CD14-positive monocyte (primary cell): ENCODE measurements around the gene KIFC3. TPM values are rescaled to one million over a fixed set of nuclear protein-coding genes. Genes with fewer than 3 reads are reported as not detected.
A peak's percentile ranks its signal among the peaks of the same experiment; 100 is the strongest.

Experiments used
- DNase-seq, 3 donors: peaks; one replicate each; pipeline ENCODE4 v3.0.0-alpha.2; 2011 to 2022
- H2AFZ ChIP-seq: 2 replicates; pipeline ENCODE4 v1.6.0; 2012; ENCODE audit warnings: mild to moderate bottlenecking, low read depth, low read length, inconsistent platforms; ENCODE audit not compliant: insufficient read depth, poor library complexity, severe bottlenecking
- H3K27ac ChIP-seq, 2 donors: 1 replicate in 1 of 2; 2 replicates in 1 of 2; pipeline ENCODE4 v1.5.1; 2012 to 2013; ENCODE audit warnings: low read length in 2 of 2, control low read depth in 1 of 2, inconsistent platforms in 1 of 2, low read depth in 1 of 2, mild to moderate bottlenecking in 1 of 2
- H3K27me3 ChIP-seq, 2 donors: one replicate each; pipeline versions ENCODE4 v1.6.0 to v1.6.1; 2011 to 2013; ENCODE audit warnings: low read length in 2 of 2; ENCODE audit not compliant: control insufficient read depth in 2 of 2, insufficient read depth in 2 of 2
- H3K36me3 ChIP-seq, 2 donors: replicated peaks in 1 of 2; 1 replicate in 1 of 2; 2 replicates in 1 of 2; pipeline versions ENCODE4 v1.5.1 to v1.6.1; 2012 to 2013; ENCODE audit warnings: low read length in 2 of 2, control low read depth in 1 of 2, inconsistent platforms in 1 of 2, mild to moderate bottlenecking in 1 of 2; ENCODE audit not compliant: insufficient read depth in 2 of 2, control insufficient read depth in 1 of 2
- H3K4me1 ChIP-seq, 2 donors: 1 replicate in 1 of 2; 2 replicates in 1 of 2; pipeline versions ENCODE4 v1.5.1 to v1.6.1; 2012 to 2013; ENCODE audit warnings: low read length in 2 of 2, control low read depth in 1 of 2, inconsistent platforms in 1 of 2, mild to moderate bottlenecking in 1 of 2, moderate library complexity in 1 of 2; ENCODE audit not compliant: insufficient read depth in 2 of 2, control insufficient read depth in 1 of 2
- H3K4me2 ChIP-seq: replicated peaks from 2 replicates; pipeline ENCODE3; 2012; ENCODE audit warnings: low read length, moderate library complexity, mild to moderate bottlenecking; ENCODE audit not compliant: poor library complexity, severe bottlenecking; ENCODE audit errors: extremely low read depth
- H3K4me3 ChIP-seq, 3 experiments: fragments of 200-600 bp in 1 of 3; sonication (generic) in 1 of 3; replicated peaks in 1 of 3; 1 replicate in 2 of 3; 2 replicates in 1 of 3; pipeline ENCODE4 v1.5.1; 2011 to 2013; ENCODE audit warnings: low read length in 3 of 3, mild to moderate bottlenecking in 3 of 3, control low read depth in 2 of 3, low read depth in 2 of 3, inconsistent platforms in 1 of 3, moderate library complexity in 1 of 3
- H3K79me2 ChIP-seq: 2 replicates; pipeline ENCODE4 v1.6.0; 2012; ENCODE audit warnings: mild to moderate bottlenecking, control low read depth, inconsistent platforms, low read length, moderate library complexity; ENCODE audit not compliant: insufficient read depth
- H3K9ac ChIP-seq: 2 replicates; pipeline ENCODE4 v1.6.0; 2017; ENCODE audit warnings: low read length, mild to moderate bottlenecking; ENCODE audit not compliant: insufficient read depth, poor library complexity, severe bottlenecking
- H3K9me3 ChIP-seq, 2 donors: replicated peaks in 1 of 2; 1 replicate in 1 of 2; 2 replicates in 1 of 2; pipeline versions ENCODE4 v1.5.1 to v1.6.1; 2012 to 2013; ENCODE audit warnings: low read length in 2 of 2, control low read depth in 1 of 2; ENCODE audit not compliant: control insufficient read depth in 1 of 2, insufficient read depth in 1 of 2
- H4K20me1 ChIP-seq: 2 replicates; pipeline ENCODE4 v1.6.0; 2012; ENCODE audit warnings: mild to moderate bottlenecking, low read length, control low read depth, moderate library complexity; ENCODE audit not compliant: insufficient read depth
- H3K27ac Mint-ChIP-seq, 7 donors: one replicate each; pipeline ENCODE4 v1.8.0; 2020; ENCODE audit warnings: mild to moderate bottlenecking in 7 of 7, mixed read lengths in 7 of 7, moderate library complexity in 6 of 7, inconsistent platforms in 2 of 7
- H3K27me3 Mint-ChIP-seq, 3 donors: one replicate each; pipeline ENCODE4 v1.8.0; 2021 to 2022; ENCODE audit warnings: low read depth in 3 of 3, mild to moderate bottlenecking in 3 of 3, mixed read lengths in 3 of 3, moderate library complexity in 3 of 3, inconsistent platforms in 1 of 3
- H3K36me3 Mint-ChIP-seq, 2 donors: one replicate each; pipeline ENCODE4 v1.8.0; 2020; ENCODE audit warnings: mixed read lengths in 2 of 2, inconsistent platforms in 1 of 2, mild to moderate bottlenecking in 1 of 2
- H3K4me1 Mint-ChIP-seq: one replicate; pipeline ENCODE4 v1.8.0; 2020; ENCODE audit warnings: mild to moderate bottlenecking, mixed read lengths
- H3K4me3 Mint-ChIP-seq, 2 donors: one replicate each; pipeline ENCODE4 v1.8.0; 2020; ENCODE audit warnings: mild to moderate bottlenecking in 2 of 2, mixed read lengths in 2 of 2, moderate library complexity in 1 of 2
- H3K9me3 Mint-ChIP-seq, 7 donors: one replicate each; pipeline ENCODE4 v1.8.0; 2020 to 2022; ENCODE audit warnings: mixed read lengths in 7 of 7, mild to moderate bottlenecking in 6 of 7, moderate library complexity in 6 of 7, inconsistent platforms in 2 of 7
- WGBS: methylation state at CpG from one replicate; pipeline ENCODE4 v1.1.5; 2013; ENCODE audit warnings: missing lambda C conversion rate; ENCODE audit not compliant: insufficient coverage; 5-methylcytosine and 5-hydroxymethylcytosine counted together
- intact Hi-C, 2 donors: fragments of 100-400 bp; cut with micrococcal nuclease; formaldehyde crosslinking; loops; one replicate each; pipeline versions ENCODE4 v1.15.0 to v1.15.1; 2023
- polyA plus RNA-seq, 3 donors: library from polyadenylated mRNA; depleted of rRNA in 1 of 3; unstranded in 2 of 3; stranded (reverse) in 1 of 3; fragments of 300-500 nt in 2 of 3; fragments of >200 nt in 1 of 3; fragmentation: Illumina TruSeq in 2 of 3; gene quantifications; 1 replicate in 2 of 3; 2 replicates in 1 of 3; pipeline ENCODE4 v1.2.3, GENCODE V29; 2012 to 2021
- TF ChIP-seq, protein P1 (sequence below): fragments of 200-600 bp; IDR thresholded peaks from one replicate; pipeline ENCODE4 v1.8.0; 2022; ENCODE audit warnings: antibody characterized with exemption, mild to moderate bottlenecking

The KIFC3 gene
- polyA plus RNA-seq, 3 donors, result 0.24 to 1.7 TPM; not detected in 1

DNA sequence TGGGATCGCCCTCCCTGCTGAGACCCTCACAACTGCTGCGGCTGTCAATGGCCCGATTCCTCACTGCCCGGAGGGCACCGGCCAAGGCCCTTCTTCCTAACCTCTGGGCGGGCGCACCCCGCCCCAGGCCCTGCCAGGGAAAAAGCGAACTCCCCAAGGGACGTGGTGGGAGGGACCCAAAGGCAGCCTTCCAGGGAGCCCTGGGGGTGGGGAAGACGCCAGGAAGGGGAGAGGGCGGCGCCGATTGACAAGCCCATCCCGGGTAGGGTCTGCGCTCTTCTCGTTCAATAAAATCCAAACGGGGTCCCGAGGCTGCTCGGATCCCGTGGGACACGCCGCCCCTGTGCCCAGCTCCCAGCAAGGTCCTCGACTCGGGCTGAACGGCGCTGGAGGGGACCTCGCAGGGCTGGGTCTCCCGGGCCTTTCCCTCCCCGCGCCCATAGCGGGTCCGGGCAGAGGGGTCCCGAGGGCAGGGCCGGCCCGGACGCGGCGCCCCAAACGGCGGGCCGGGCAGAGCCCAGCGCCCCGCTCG, 416 bp downstream of the KIFC3 start:
- Histone ChIP-seq H3K27me3 (peaks cover 23 to 55% of the 10 kb centered on the region in 2 donors), H2AFZ (peak overlapping the region; percentile 34), H3K27ac (no peak overlapping the region), H3K9me3 (no peaks in the 10 kb centered on the region), H3K79me2 (no peaks in the 10 kb centered on the region), H3K4me1 (peaks cover 35 to 38% of the 10 kb centered on the region in 2 donors), H3K36me3 (no peaks in the 10 kb centered on the region), H3K4me2 (peak overlapping the region; percentile 68), H3K4me3 (peak overlapping the region in 2 of 3 experiments; percentile 25 to 56), H4K20me1 (no peaks in the 10 kb centered on the region), H3K9ac (no peak overlapping the region)
- no peak for DNase-seq
- peaks cover 7 to 9% of the 10 kb centered on the region in 2 donors for H3K36me3 Mint-ChIP-seq
- intact Hi-C loops, result loop anchor here (5.0 to 10.0 kb wide), 3 partner anchors 90 to 205 kb away; partner anchors contain the start of genes USB1 (in 1 of the 2) and ZNF319 (in 1 of the 2)
- WGBS, result 2% methylated on average over 37 of the region's 45 CpGs
- H3K27ac Mint-ChIP-seq, result peak overlapping the region in 2 of 7 donors; percentile 6 to 36
- peaks cover 39% of the 10 kb centered on the region for H3K4me1 Mint-ChIP-seq
- TF ChIP-seq, protein P1, sequence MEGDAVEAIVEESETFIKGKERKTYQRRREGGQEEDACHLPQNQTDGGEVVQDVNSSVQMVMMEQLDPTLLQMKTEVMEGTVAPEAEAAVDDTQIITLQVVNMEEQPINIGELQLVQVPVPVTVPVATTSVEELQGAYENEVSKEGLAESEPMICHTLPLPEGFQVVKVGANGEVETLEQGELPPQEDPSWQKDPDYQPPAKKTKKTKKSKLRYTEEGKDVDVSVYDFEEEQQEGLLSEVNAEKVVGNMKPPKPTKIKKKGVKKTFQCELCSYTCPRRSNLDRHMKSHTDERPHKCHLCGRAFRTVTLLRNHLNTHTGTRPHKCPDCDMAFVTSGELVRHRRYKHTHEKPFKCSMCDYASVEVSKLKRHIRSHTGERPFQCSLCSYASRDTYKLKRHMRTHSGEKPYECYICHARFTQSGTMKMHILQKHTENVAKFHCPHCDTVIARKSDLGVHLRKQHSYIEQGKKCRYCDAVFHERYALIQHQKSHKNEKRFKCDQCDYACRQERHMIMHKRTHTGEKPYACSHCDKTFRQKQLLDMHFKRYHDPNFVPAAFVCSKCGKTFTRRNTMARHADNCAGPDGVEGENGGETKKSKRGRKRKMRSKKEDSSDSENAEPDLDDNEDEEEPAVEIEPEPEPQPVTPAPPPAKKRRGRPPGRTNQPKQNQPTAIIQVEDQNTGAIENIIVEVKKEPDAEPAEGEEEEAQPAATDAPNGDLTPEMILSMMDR, result no peak
- peak overlapping the region; percentile 31 to 94 for H3K4me3 Mint-ChIP-seq
- peaks cover 42 to 78% (median 56%) of the 10 kb centered on the region in 3 donors for H3K27me3 Mint-ChIP-seq
- peaks cover 0 to 9% (median 5%) of the 10 kb centered on the region in 7 donors for H3K9me3 Mint-ChIP-seq

DNA sequence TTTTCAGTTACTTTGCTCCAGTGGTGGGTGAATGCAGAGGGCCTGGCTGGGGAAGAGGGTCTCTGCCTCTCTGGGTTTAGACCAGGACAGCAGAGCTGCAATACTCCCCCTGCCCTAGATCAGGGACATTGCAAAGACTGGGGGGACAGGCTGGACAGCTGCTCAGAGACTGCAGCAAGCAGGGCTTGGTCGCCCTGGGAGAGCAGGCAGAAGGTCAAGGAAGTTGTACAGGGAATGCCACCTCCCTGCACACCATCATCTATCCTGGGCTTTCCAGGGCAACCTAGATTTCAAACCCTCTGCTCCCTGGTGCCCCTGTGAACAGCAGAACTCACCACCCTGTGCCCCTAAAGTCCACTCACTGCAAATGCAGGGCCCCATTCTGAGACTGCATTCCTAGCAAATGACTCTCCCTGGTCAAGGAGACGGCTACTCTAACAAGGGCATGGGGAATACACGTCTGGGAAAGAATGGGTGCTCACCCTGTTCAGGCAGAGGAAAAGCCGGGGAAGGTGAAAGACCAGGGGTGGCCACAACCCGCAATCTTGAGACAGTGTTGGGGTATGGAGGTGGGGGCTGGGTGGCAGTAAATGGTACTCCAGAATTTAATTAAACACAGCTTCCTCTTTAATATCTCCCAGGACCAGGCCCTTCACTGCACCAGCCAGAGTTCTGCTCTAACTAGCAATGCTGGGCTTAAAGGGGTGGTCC, 1.0 kb downstream of the KIFC3 start:
- Histone ChIP-seq H4K20me1 (no peaks in the 10 kb centered on the region), H3K27me3 (peaks cover 23 to 54% of the 10 kb centered on the region in 2 donors), H3K79me2 (no peaks in the 10 kb centered on the region), H3K4me1 (peaks cover 35 to 38% of the 10 kb centered on the region in 2 donors), H3K4me3 (peak overlapping the region in 2 of 3 experiments; percentile 25 to 56), H3K4me2 (peak overlapping the region; percentile 68), H3K9ac (no peak overlapping the region), H2AFZ (peak overlapping the region; percentile 34), H3K9me3 (no peaks in the 10 kb centered on the region), H3K36me3 (no peaks in the 10 kb centered on the region), H3K27ac (no peak overlapping the region)
- 52% methylated on average over 2 of the region's 5 CpGs for WGBS
- intact Hi-C loops, result loop anchor here (5.0 to 10.0 kb wide), 3 partner anchors 91 to 206 kb away; partner anchors contain the start of genes USB1 (in 1 of the 2) and ZNF319 (in 1 of the 2)
- Mint-ChIP-seq H3K36me3 (peaks cover 7 to 9% of the 10 kb centered on the region in 2 donors), H3K9me3 (peaks cover 0 to 9% (median 5%) of the 10 kb centered on the region in 7 donors), H3K4me3 (peak overlapping the region; percentile 31 to 94), H3K4me1 (peaks cover 39% of the 10 kb centered on the region), H3K27ac (peak overlapping the region in 2 of 7 donors; percentile 6 to 36), H3K27me3 (peaks cover 39 to 76% (median 54%) of the 10 kb centered on the region in 3 donors)
- TF ChIP-seq, protein P1, result no peak
- DNase-seq, result no peak
